ENCODE results near the gene RBFOX2. TPM values are rescaled to one million over a fixed set of nuclear protein-coding genes. Genes with fewer than 3 reads are reported as not detected.
A peak's percentile ranks its signal among the peaks of the same experiment; 100 is the strongest.

The RBFOX2 gene
- total and polyA plus RNA-seq, 10 of the 15 experiments (the other 5 are each of a cell fraction or from before 2014, with no cell fraction given) = 0.01 to 2.7 (median 0.17) TPM; not detected in 4

DNA sequence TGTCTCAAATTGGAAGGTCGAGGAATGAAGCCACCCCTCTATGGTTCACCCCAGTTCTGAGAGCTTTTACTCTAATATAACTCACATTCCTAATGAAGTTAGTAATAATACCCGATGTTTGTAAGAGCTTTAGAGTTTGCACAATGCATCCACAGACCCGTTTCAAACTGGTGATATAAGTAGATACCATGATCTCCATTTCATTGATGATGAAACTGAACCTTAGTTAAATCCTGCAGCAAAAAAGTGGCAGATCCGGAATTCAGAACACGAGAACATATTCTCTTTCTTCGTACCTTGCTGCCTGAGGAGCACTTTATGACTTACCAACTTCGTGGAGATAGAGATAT lies 757 bp upstream of the RBFOX2 start:
- H3K4me3 ChIP-seq = peak overlapping the region; percentile 2; the same call in 1 of the 2 replicates
- H3K4me2 ChIP-seq (ENCODE audit: control insufficient read depth, insufficient read depth) = peak overlapping the region; percentile 24
- no peaks in the 10 kb centered on the region for H3K4me1 ChIP-seq (ENCODE audit: control insufficient read depth, insufficient read depth, low read length)
- CTCF ChIA-PET = interaction anchor here (0.6 to 0.8 kb wide), 2 partner anchors 9 to 187 kb away, joined by 3 to 5 read pairs; no protein-coding TSS in a partner anchor
- no peaks in the 10 kb centered on the region for H3K9me3 ChIP-seq (replicated peaks; ENCODE audit: control insufficient read depth, insufficient read depth, low read length)
- DNase-seq (ENCODE audit: low read depth, low spot score) (no peak), ATAC-seq (no peak), FAIRE-seq (no peak)
- in situ Hi-C loops (cut with MboI) = no loop called here
- no peak overlapping the region for H3K27ac ChIP-seq (ENCODE audit: control insufficient read depth, insufficient read depth)
- no peaks in the 10 kb centered on the region for H4K20me1 ChIP-seq (ENCODE audit: control insufficient read depth, insufficient read depth)
- WGBS (ENCODE audit: insufficient coverage, insufficient replicate concordance, low lambda C conversion rate, missing lambda C conversion rate) = 51% methylated on average over 7 of the region's 7 CpGs
- no TSS peak for BruUV-seq (replicated peaks)
- H3K79me2 ChIP-seq (ENCODE audit: control insufficient read depth, insufficient read depth, low read length) = no peaks in the 10 kb centered on the region
- peaks cover 0 to 5% of the 10 kb centered on the region in 2 experiments; a peak in 1 of 4 replicates for H3K27me3 ChIP-seq (replicated peaks in 1 of 2; ENCODE audit: control insufficient read depth in 2 of 2, insufficient read depth in 2 of 2, low read length in 1 of 2)
- H3K9ac ChIP-seq (ENCODE audit: control insufficient read depth, insufficient read depth, low read length) = no peak overlapping the region
- SMC1A ChIA-PET (ENCODE audit: uncharacterized antibody, unreplicated experiment) = interaction anchor here (1.1 kb wide), 1 partner anchor 11 kb away, joined by 3 read pairs; no protein-coding TSS in a partner anchor
- POLR2A ChIA-PET = interaction anchor here (0.7 kb wide), 1 partner anchor 154 kb away, joined by 4 read pairs; no protein-coding TSS in a partner anchor
- H2AFZ ChIP-seq (ENCODE audit: control insufficient read depth, low read depth, low read length) = no peak overlapping the region
- H3K36me3 ChIP-seq (ENCODE audit: control insufficient read depth in 2 of 2, insufficient read depth in 2 of 2, low read length in 1 of 2) = no peaks in the 10 kb centered on the region
- RAD21 ChIA-PET (ENCODE audit: unreplicated experiment) = no interaction called here
- intact Hi-C loops (cut with micrococcal nuclease; ENCODE audit: unreplicated experiment) = no loop called here
- TF ChIP-seq, protein P1, sequence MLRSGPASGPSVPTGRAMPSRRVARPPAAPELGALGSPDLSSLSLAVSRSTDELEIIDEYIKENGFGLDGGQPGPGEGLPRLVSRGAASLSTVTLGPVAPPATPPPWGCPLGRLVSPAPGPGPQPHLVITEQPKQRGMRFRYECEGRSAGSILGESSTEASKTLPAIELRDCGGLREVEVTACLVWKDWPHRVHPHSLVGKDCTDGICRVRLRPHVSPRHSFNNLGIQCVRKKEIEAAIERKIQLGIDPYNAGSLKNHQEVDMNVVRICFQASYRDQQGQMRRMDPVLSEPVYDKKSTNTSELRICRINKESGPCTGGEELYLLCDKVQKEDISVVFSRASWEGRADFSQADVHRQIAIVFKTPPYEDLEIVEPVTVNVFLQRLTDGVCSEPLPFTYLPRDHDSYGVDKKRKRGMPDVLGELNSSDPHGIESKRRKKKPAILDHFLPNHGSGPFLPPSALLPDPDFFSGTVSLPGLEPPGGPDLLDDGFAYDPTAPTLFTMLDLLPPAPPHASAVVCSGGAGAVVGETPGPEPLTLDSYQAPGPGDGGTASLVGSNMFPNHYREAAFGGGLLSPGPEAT (IDR thresholded peaks at IDR 0.05; ENCODE audit: low read depth) = no peak
- TF ChIP-seq PAX8 (IDR thresholded peaks at IDR 0.05) (no peak), RBBP5 (conservative IDR thresholded peaks at IDR 0.05) (no peak), TCF7 (IDR thresholded peaks at IDR 0.05; ENCODE audit: borderline replicate concordance) (no peak), SKIL (IDR thresholded peaks at IDR 0.05; ENCODE audit: low read depth, poor library complexity, severe bottlenecking) (no peak), IRF4 (IDR thresholded peaks at IDR 0.05; ENCODE audit: low read depth, low read length) (no peak), EP300 (IDR thresholded peaks at IDR 0.05; ENCODE audit: borderline replicate concordance in 1 of 2, control insufficient read depth in 1 of 2, low read depth in 2 of 2, low read length in 2 of 2) (no peak), MYB (IDR thresholded peaks at IDR 0.05; ENCODE audit: borderline replicate concordance, low read depth, low read length) (no peak), POU2F2 (IDR thresholded peaks at IDR 0.05; ENCODE audit: borderline replicate concordance, low read depth, low read length) (no peak), NFIC (IDR thresholded peaks at IDR 0.05; ENCODE audit: low read depth, low read length) (no peak), RAD21 (IDR thresholded peaks at IDR 0.05; ENCODE audit: insufficient read depth, low read depth, low read length) (no peak), MEF2A (IDR thresholded peaks at IDR 0.05; ENCODE audit: insufficient read depth, low read depth, low read length) (no peak), IKZF2 (IDR thresholded peaks at IDR 0.05) (no peak), ATF7 (IDR thresholded peaks at IDR 0.05; ENCODE audit: low read depth) (no peak), ZNF217 (IDR thresholded peaks at IDR 0.05) (no peak)
- TF ChIP-seq, protein P2, sequence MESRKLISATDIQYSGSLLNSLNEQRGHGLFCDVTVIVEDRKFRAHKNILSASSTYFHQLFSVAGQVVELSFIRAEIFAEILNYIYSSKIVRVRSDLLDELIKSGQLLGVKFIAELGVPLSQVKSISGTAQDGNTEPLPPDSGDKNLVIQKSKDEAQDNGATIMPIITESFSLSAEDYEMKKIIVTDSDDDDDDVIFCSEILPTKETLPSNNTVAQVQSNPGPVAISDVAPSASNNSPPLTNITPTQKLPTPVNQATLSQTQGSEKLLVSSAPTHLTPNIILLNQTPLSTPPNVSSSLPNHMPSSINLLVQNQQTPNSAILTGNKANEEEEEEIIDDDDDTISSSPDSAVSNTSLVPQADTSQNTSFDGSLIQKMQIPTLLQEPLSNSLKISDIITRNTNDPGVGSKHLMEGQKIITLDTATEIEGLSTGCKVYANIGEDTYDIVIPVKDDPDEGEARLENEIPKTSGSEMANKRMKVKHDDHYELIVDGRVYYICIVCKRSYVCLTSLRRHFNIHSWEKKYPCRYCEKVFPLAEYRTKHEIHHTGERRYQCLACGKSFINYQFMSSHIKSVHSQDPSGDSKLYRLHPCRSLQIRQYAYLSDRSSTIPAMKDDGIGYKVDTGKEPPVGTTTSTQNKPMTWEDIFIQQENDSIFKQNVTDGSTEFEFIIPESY (IDR thresholded peaks at IDR 0.05) = no peak
- TF ChIP-seq, protein P3, sequence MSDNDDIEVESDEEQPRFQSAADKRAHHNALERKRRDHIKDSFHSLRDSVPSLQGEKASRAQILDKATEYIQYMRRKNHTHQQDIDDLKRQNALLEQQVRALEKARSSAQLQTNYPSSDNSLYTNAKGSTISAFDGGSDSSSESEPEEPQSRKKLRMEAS (IDR thresholded peaks at IDR 0.05; ENCODE audit: low read depth, low read length) = no peak
- TF ChIP-seq, protein P4, sequence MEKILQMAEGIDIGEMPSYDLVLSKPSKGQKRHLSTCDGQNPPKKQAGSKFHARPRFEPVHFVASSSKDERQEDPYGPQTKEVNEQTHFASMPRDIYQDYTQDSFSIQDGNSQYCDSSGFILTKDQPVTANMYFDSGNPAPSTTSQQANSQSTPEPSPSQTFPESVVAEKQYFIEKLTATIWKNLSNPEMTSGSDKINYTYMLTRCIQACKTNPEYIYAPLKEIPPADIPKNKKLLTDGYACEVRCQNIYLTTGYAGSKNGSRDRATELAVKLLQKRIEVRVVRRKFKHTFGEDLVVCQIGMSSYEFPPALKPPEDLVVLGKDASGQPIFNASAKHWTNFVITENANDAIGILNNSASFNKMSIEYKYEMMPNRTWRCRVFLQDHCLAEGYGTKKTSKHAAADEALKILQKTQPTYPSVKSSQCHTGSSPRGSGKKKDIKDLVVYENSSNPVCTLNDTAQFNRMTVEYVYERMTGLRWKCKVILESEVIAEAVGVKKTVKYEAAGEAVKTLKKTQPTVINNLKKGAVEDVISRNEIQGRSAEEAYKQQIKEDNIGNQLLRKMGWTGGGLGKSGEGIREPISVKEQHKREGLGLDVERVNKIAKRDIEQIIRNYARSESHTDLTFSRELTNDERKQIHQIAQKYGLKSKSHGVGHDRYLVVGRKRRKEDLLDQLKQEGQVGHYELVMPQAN (conservative IDR thresholded peaks at IDR 0.05) = no peak

Measured in GM12878 (cell line).